A673 (cell line): ENCODE data around the gene MAPKAPK2. TPM values are rescaled to one million over a fixed set of nuclear protein-coding genes. Genes with fewer than 3 reads are reported as not detected.

Source experiments
- BruUV-seq: library from RNA; stranded (reverse); fragments of 400-500 nt; replicated peaks from 2 replicates; lab custom pipeline; 2021; lab: Mats Ljungman, UMichigan
- CTCF ChIA-PET: fragments of 300-600 bp; sonication (Branson Sonifier 250); formaldehyde crosslinking; loops from one replicate; lab custom pipeline; 2022; ENCODE audit warnings: antibody characterized with exemption; lab: Charles Lee
- POLR2A ChIA-PET: fragments of 300-600 bp; sonication (Branson Sonifier 250); formaldehyde crosslinking; loops from one replicate; lab custom pipeline; 2022; ENCODE audit warnings: antibody characterized with exemption; ENCODE audit not compliant: low non-redundant PET; lab: Charles Lee
- DNase-seq: peaks from one replicate; pipeline ENCODE4 v3.0.0-alpha.2; 2015; ENCODE audit warnings: low spot score
- H3K27ac ChIP-seq: fragments of 200-600 bp; sonication (generic); 2 replicates; pipeline ENCODE4 v1.5.1; 2016; ENCODE audit warnings: mixed run types, low read depth, mild to moderate bottlenecking, mixed read lengths, antibody characterized with exemption, low read length; ENCODE audit not compliant: poor library complexity, severe bottlenecking
- H3K27me3 ChIP-seq: fragments of 200-600 bp; sonication (generic); replicated peaks from 2 replicates; pipeline ENCODE4 v1.6.1; 2017; ENCODE audit warnings: mixed run types, low read depth, mild to moderate bottlenecking, mixed read lengths, antibody characterized with exemption, low read length; ENCODE audit not compliant: insufficient read depth, poor library complexity
- H3K36me3 ChIP-seq: fragments of 200-600 bp; sonication (generic); 2 replicates; pipeline ENCODE4 v1.6.1; 2016; ENCODE audit warnings: mixed run types, mild to moderate bottlenecking, mixed read lengths, antibody characterized with exemption, low read length; ENCODE audit not compliant: insufficient read depth, poor library complexity, severe bottlenecking
- H3K4me1 ChIP-seq: fragments of 200-600 bp; sonication (generic); 2 replicates; pipeline ENCODE4 v1.6.1; 2017; ENCODE audit warnings: mixed run types, mild to moderate bottlenecking, mixed read lengths, antibody characterized with exemption, low read length; ENCODE audit not compliant: insufficient read depth, poor library complexity, severe bottlenecking
- H3K4me3 ChIP-seq: fragments of 200-600 bp; sonication (generic); 2 replicates; pipeline ENCODE4 v1.5.1; 2016; ENCODE audit warnings: low read depth, mixed run types, mild to moderate bottlenecking, mixed read lengths, low read length; ENCODE audit not compliant: poor library complexity, severe bottlenecking
- H3K9me3 ChIP-seq: fragments of 200-600 bp; sonication (generic); 2 replicates; pipeline ENCODE4 v1.6.1; 2016; ENCODE audit warnings: mixed run types, low read depth, mild to moderate bottlenecking, mixed read lengths, antibody characterized with exemption, low read length; ENCODE audit not compliant: poor library complexity, severe bottlenecking
- CTCF ChIP-seq: fragments of 300-800, 200-600 bp; sonication (generic); conservative IDR thresholded peaks from 2 replicates; pipeline ENCODE4 v1.5.1; 2017; ENCODE audit warnings: low read depth, mild to moderate bottlenecking, antibody characterized with exemption, low read length, moderate library complexity, mixed read lengths
- EZH2 ChIP-seq: fragments of 200-600 bp; sonication (generic); IDR thresholded peaks from 2 replicates; pipeline ENCODE4 v1.6.1; 2017; ENCODE audit warnings: borderline replicate concordance, low read depth, mild to moderate bottlenecking, mixed read lengths, antibody characterized with exemption, low read length; ENCODE audit not compliant: poor library complexity, severe bottlenecking
- intact Hi-C: fragments of 100-400 bp; cut with micrococcal nuclease; formaldehyde crosslinking; loops from one replicate; pipeline ENCODE4 v1.10.0; 2022; ENCODE audit not compliant: unreplicated experiment
- total RNA-seq: library from RNA; stranded (reverse); gene quantifications from 2 replicates; pipeline ENCODE4 v1.2.3, GENCODE V29; 2021

Gene MAPKAPK2
- total RNA-seq, 1 experiment from 2014 or later, result 39.2 TPM

GRCh38 chr1:206732508-206732907 lies 47.8 kb downstream of the MAPKAPK2 start:
- CTCF ChIA-PET, result no interaction called here
- no peak overlapping the region for H3K4me3 ChIP-seq
- no peaks in the 10 kb centered on the region for H3K4me1 ChIP-seq
- TF ChIP-seq EZH2, result no peak
- TF ChIP-seq CTCF, result no peak
- no TSS peak for BruUV-seq
- POLR2A ChIA-PET, result no interaction called here
- intact Hi-C loops, result no loop called here
- no peak overlapping the region for H3K27ac ChIP-seq
- H3K27me3 ChIP-seq, result no peaks in the 10 kb centered on the region
- peaks cover 8% of the 10 kb centered on the region for H3K36me3 ChIP-seq
- H3K9me3 ChIP-seq, result no peaks in the 10 kb centered on the region
- DNase-seq, result no peak

- intact Hi-C loops, result no loop called here
- BruUV-seq, result no TSS peak
Observed at GRCh38 chr1:206732992-206733391, 48.3 kb downstream of the MAPKAPK2 start.

GRCh38 chr1:206734499-206735142 lies 49.9 kb downstream of the MAPKAPK2 start:
- no peak overlapping the region for H3K4me3 ChIP-seq
- no peaks in the 10 kb centered on the region for H3K27me3 ChIP-seq
- H3K27ac ChIP-seq, result no peak overlapping the region
- TF ChIP-seq EZH2 (no peak), CTCF (peak; percentile 67)
- intact Hi-C loops, result no loop called here
- CTCF ChIA-PET, result interaction anchor here (0.6 to 1.6 kb wide), 3 partner anchors 121 to 182 kb away, joined by 3 to 16 read pairs (median 3); no protein-coding TSS in a partner anchor
- peaks cover 8% of the 10 kb centered on the region for H3K36me3 ChIP-seq
- H3K9me3 ChIP-seq, result no peaks in the 10 kb centered on the region
- POLR2A ChIA-PET, result no interaction called here
- no TSS peak for BruUV-seq
- peak; percentile 45 for DNase-seq
- H3K4me1 ChIP-seq, result no peaks in the 10 kb centered on the region

More at GRCh38 chr1:206732992-206733391, 48.3 kb downstream of the MAPKAPK2 start:
- DNase-seq, result no peak
- POLR2A ChIA-PET, result no interaction called here
- Histone ChIP-seq H3K27ac (no peak overlapping the region), H3K27me3 (no peaks in the 10 kb centered on the region), H3K9me3 (no peaks in the 10 kb centered on the region), H3K36me3 (peaks cover 8% of the 10 kb centered on the region), H3K4me3 (no peak overlapping the region), H3K4me1 (no peaks in the 10 kb centered on the region)
- TF ChIP-seq CTCF, result no peak
- no peak for TF ChIP-seq EZH2
- CTCF ChIA-PET, result no interaction called here
